Measurements from ENCODE around the gene MCUR1.
"Not testable (repeated sequence)": the region's sequence is repeated elsewhere in the genome, so short reads cannot be mapped to it uniquely, and the experiment has no call there.

Gene MCUR1

GRCh38 chr6:13827032-13827431 is 12.7 kb upstream of the MCUR1 start:
- no peak for DNase-seq

GRCh38 chr6:13825871-13826270 is 11.5 kb upstream of the MCUR1 start:
- DNase-seq: no peak

GRCh38 chr6:13818341-13818740 is 4.0 kb upstream of the MCUR1 start:
- DNase-seq: no peak

- DNase-seq: no peak
Measured at GRCh38 chr6:13814938-13815575, 700 bp upstream of the MCUR1 start.

- DNase-seq: no peak
Measured at GRCh38 chr6:13813621-13814175, 659 bp downstream of the MCUR1 start.

GRCh38 chr6:13813026-13813425 is 1.3 kb downstream of the MCUR1 start:
- no peak for DNase-seq

GRCh38 chr6:13812359-13812642 is 2.1 kb downstream of the MCUR1 start:
- DNase-seq: no peak

GRCh38 chr6:13811627-13812358 is 2.6 kb downstream of the MCUR1 start:
- no peak for DNase-seq

- no peak for DNase-seq
Measured at GRCh38 chr6:13810688-13811446, 3.5 kb downstream of the MCUR1 start.

- DNase-seq: no peak
Measured at GRCh38 chr6:13808801-13809200, 5.6 kb downstream of the MCUR1 start.

- DNase-seq: no peak
Measured at GRCh38 chr6:13807696-13808095, 6.7 kb downstream of the MCUR1 start.

GRCh38 chr6:13803581-13803980 is 10.8 kb downstream of the MCUR1 start:
- no peak for DNase-seq

- no peak for DNase-seq
Measured at GRCh38 chr6:13800615-13801014, 13.7 kb downstream of the MCUR1 start.

GRCh38 chr6:13796781-13797180 is 17.6 kb downstream of the MCUR1 start:
- no peak for DNase-seq

- peak; percentile 79 for DNase-seq
Measured at GRCh38 chr6:13795041-13795750, 19.2 kb downstream of the MCUR1 start.

GRCh38 chr6:13794184-13794583 is 20.2 kb downstream of the MCUR1 start:
- no peak for DNase-seq

GRCh38 chr6:13789746-13790145 is 24.6 kb downstream of the MCUR1 start:
- no peak for DNase-seq

- no peak for DNase-seq
Measured at GRCh38 chr6:13788820-13789219, 25.5 kb downstream of the MCUR1 start.

GRCh38 chr6:13787137-13787536 is 27.2 kb downstream of the MCUR1 start:
- no peak for DNase-seq

- DNase-seq: not testable (repeated sequence)
Measured at GRCh38 chr6:13780162-13780561, 34.2 kb downstream of the MCUR1 start.

- no peak for DNase-seq
Measured at GRCh38 chr6:13778028-13778427, 36.3 kb downstream of the MCUR1 start.

- DNase-seq: no peak
Measured at GRCh38 chr6:13776602-13777001, 37.8 kb downstream of the MCUR1 start.

- not testable (repeated sequence) for DNase-seq
Measured at GRCh38 chr6:13775466-13775865, 38.9 kb downstream of the MCUR1 start.

Measured in activated T-cell treated with anti-CD3 and anti-CD28 coated beads, Interleukin-2, amount 50 U/mL, for 1 hour (primary cell).